Naive thymus-derived CD8-positive, alpha-beta T cell (primary cell): ENCODE measurements around the gene LRRC1. TPM values are rescaled to one million over a fixed set of nuclear protein-coding genes. Genes with fewer than 3 reads are reported as not detected.

Source experiments
- ATAC-seq, 2 donors: fragments of 150-1000 bp; cut with Tn5 transposase in 1 of 2; sonication (Bioruptor Pico), chemical (Tn5 transposase) in 1 of 2; 1 replicate in 1 of 2; 2 replicates in 1 of 2; pipeline ENCODE4 v1.10.0; 2021; ENCODE audit warnings: mild to moderate bottlenecking in 2 of 2, moderate library complexity in 2 of 2
- POLR2A ChIA-PET: fragments of 350-600 bp; sonication (Branson Sonifier 250); formaldehyde crosslinking; loops from one replicate; lab custom pipeline; 2021; ENCODE audit warnings: antibody characterized with exemption; lab: Charles Lee
- DNase-seq, 10 donors: peaks; one replicate each; pipeline versions ENCODE4 v3.0.0 to v3.0.0-alpha.2; 2020 to 2022
- H3K27ac Mint-ChIP-seq, 10 donors: one replicate each; pipeline ENCODE4 v1.8.0; 2020 to 2022; ENCODE audit warnings: mild to moderate bottlenecking in 10 of 10, mixed read lengths in 10 of 10, moderate library complexity in 4 of 10, inconsistent platforms in 1 of 10
- H3K27me3 Mint-ChIP-seq, 5 donors: one replicate each; pipeline ENCODE4 v1.8.0; 2021 to 2022; ENCODE audit warnings: mixed read lengths in 5 of 5
- H3K36me3 Mint-ChIP-seq, 3 donors: one replicate each; pipeline ENCODE4 v1.8.0; 2020 to 2022; ENCODE audit warnings: mixed read lengths in 3 of 3, mild to moderate bottlenecking in 2 of 3, inconsistent platforms in 1 of 3
- H3K4me1 Mint-ChIP-seq, 4 donors: one replicate each; pipeline ENCODE4 v1.8.0; 2021 to 2022; ENCODE audit warnings: mixed read lengths in 4 of 4
- H3K4me3 Mint-ChIP-seq, 10 donors: one replicate each; pipeline ENCODE4 v1.8.0; 2020 to 2022; ENCODE audit warnings: mild to moderate bottlenecking in 10 of 10, mixed read lengths in 10 of 10, moderate library complexity in 6 of 10, inconsistent platforms in 1 of 10
- H3K9me3 Mint-ChIP-seq, 9 donors: one replicate each; pipeline ENCODE4 v1.8.0; 2020 to 2022; ENCODE audit warnings: mixed read lengths in 9 of 9, mild to moderate bottlenecking in 3 of 9, inconsistent platforms in 1 of 9, moderate library complexity in 1 of 9
- polyA plus RNA-seq, 3 donors: library from polyadenylated mRNA; unstranded; fragments of 300-500 nt; fragmentation: Illumina TruSeq; gene quantifications; one replicate each; pipeline ENCODE4 v1.2.3, GENCODE V29; 2021
- total RNA-seq, 8 experiments: library from RNA in 2 of 8; stranded (reverse) in 2 of 8; gene quantifications; one replicate each; pipeline ENCODE4 v1.2.3 and lab custom pipeline; 2021 to 2026

LRRC1 gene
- total RNA-seq (1 to 10 TPM; 2.5 to 3.8 TPM), polyA plus RNA-seq (1 to 10 TPM in 2 of 3 donors, under 1 TPM in 1; 0.73 to 1.7 (median 1.5) TPM), total RNA-seq (lab: John Stamatoyannopoulos, UW) (2.7 to 8.6 (median 3.6) reads per million in 6 experiments)

GRCh38 chr6:53794720-53795339 is at the start of gene LRRC1:
TSS of gene LRRC1 (plus strand) at chr6:53795005. CDS start at chr6:53795257, 252 bp downstream.
- Mint-ChIP-seq H3K4me1 (peaks cover 22 to 35% (median 28%) of the 10 kb centered on the region in 4 donors), H3K4me3 (peak within 1 kb of the TSS; percentile 83 to 97 (median 95)), H3K27me3 (peaks cover 5 to 21% (median 7%) of the 10 kb centered on the region in 5 donors), H3K27ac (peak within 1 kb of the TSS; percentile 81 to 95 (median 90)), H3K9me3 (peaks cover 0 to 2% (median 0%) of the 10 kb centered on the region in 9 donors), H3K36me3 (no peaks in the 10 kb centered on the region)
- POLR2A ChIA-PET: interaction anchor here (1.1 kb wide), 2 partner anchors 143 to 250 kb away, joined by 4 to 6 read pairs; partner anchors contain the start of gene GCLC
- ATAC-seq (peak; percentile 62 to 69), DNase-seq (peak; percentile 70 to 89 (median 83))

- Mint-ChIP-seq H3K9me3 (peaks cover 0 to 3% (median 0%) of the 10 kb centered on the region in 9 donors), H3K27ac (no peak overlapping the region), H3K4me1 (peaks cover 1 to 3% (median 2%) of the 10 kb centered on the region in 4 donors), H3K36me3 (no peaks in the 10 kb centered on the region), H3K27me3 (peaks cover 0 to 3% (median 0%) of the 10 kb centered on the region in 5 donors), H3K4me3 (no peak overlapping the region)
- no peak for DNase-seq
- no peak for ATAC-seq
- POLR2A ChIA-PET: no interaction called here
These were observed 48.2 kb upstream of the LRRC1 start for GRCh38 chr6:53746442-53747103.

- Mint-ChIP-seq H3K4me1 (no peaks in the 10 kb centered on the region), H3K9me3 (no peaks in the 10 kb centered on the region), H3K4me3 (no peak overlapping the region), H3K36me3 (no peaks in the 10 kb centered on the region), H3K27me3 (peaks cover 0 to 2% (median 0%) of the 10 kb centered on the region in 5 donors), H3K27ac (no peak overlapping the region)
- ATAC-seq (no peak), DNase-seq (no peak)
- POLR2A ChIA-PET: no interaction called here
These were observed 44.7 kb upstream of the LRRC1 start for GRCh38 chr6:53750052-53750650.

GRCh38 chr6:53751417-53751816 is 43.4 kb upstream of the LRRC1 start:
- POLR2A ChIA-PET: no interaction called here
- ATAC-seq: no peak
- no peaks in the 10 kb centered on the region for H3K4me1 Mint-ChIP-seq
- peaks cover 0 to 3% (median 0%) of the 10 kb centered on the region in 5 donors for H3K27me3 Mint-ChIP-seq
- no peak for DNase-seq
- no peak overlapping the region for H3K4me3 Mint-ChIP-seq
- H3K9me3 Mint-ChIP-seq: no peaks in the 10 kb centered on the region
- no peaks in the 10 kb centered on the region for H3K36me3 Mint-ChIP-seq
- H3K27ac Mint-ChIP-seq: no peak overlapping the region

- POLR2A ChIA-PET: no interaction called here
- ATAC-seq: no peak
These were observed 42.4 kb upstream of the LRRC1 start for GRCh38 chr6:53752440-53752839.

GRCh38 chr6:53752856-53753255 is 41.9 kb upstream of the LRRC1 start:
- DNase-seq (no peak), ATAC-seq (no peak)
- no peak overlapping the region for H3K4me3 Mint-ChIP-seq
- no peak overlapping the region for H3K27ac Mint-ChIP-seq
- no peaks in the 10 kb centered on the region for H3K9me3 Mint-ChIP-seq
- POLR2A ChIA-PET: no interaction called here
- H3K27me3 Mint-ChIP-seq: peaks cover 0 to 3% (median 0%) of the 10 kb centered on the region in 5 donors
- H3K4me1 Mint-ChIP-seq: no peaks in the 10 kb centered on the region
- no peaks in the 10 kb centered on the region for H3K36me3 Mint-ChIP-seq

More at GRCh38 chr6:53752440-53752839, 42.4 kb upstream of the LRRC1 start:
- DNase-seq: no peak
- H3K9me3 Mint-ChIP-seq: no peaks in the 10 kb centered on the region
- H3K36me3 Mint-ChIP-seq: no peaks in the 10 kb centered on the region
- no peak overlapping the region for H3K4me3 Mint-ChIP-seq
- no peak overlapping the region for H3K27ac Mint-ChIP-seq
- H3K4me1 Mint-ChIP-seq: no peaks in the 10 kb centered on the region
- H3K27me3 Mint-ChIP-seq: peaks cover 0 to 3% (median 0%) of the 10 kb centered on the region in 5 donors

- Mint-ChIP-seq H3K27ac (no peak overlapping the region), H3K9me3 (no peaks in the 10 kb centered on the region), H3K4me1 (no peaks in the 10 kb centered on the region), H3K27me3 (peaks cover 0 to 3% (median 0%) of the 10 kb centered on the region in 5 donors), H3K36me3 (no peaks in the 10 kb centered on the region), H3K4me3 (no peak overlapping the region)
- DNase-seq: no peak
- POLR2A ChIA-PET: no interaction called here
- ATAC-seq: no peak
These were observed 40.5 kb upstream of the LRRC1 start for GRCh38 chr6:53754330-53754729.

- Mint-ChIP-seq H3K4me1 (no peaks in the 10 kb centered on the region), H3K4me3 (no peak overlapping the region), H3K36me3 (no peaks in the 10 kb centered on the region), H3K27ac (no peak overlapping the region), H3K9me3 (no peaks in the 10 kb centered on the region), H3K27me3 (peaks cover 0 to 3% (median 0%) of the 10 kb centered on the region in 5 donors)
- no peak for DNase-seq
- POLR2A ChIA-PET: no interaction called here
- ATAC-seq: no peak
These were observed 38.4 kb upstream of the LRRC1 start for GRCh38 chr6:53756396-53756795.

GRCh38 chr6:53758496-53758895 is 36.3 kb upstream of the LRRC1 start:
- ATAC-seq (no peak), DNase-seq (no peak)
- Mint-ChIP-seq H3K36me3 (no peaks in the 10 kb centered on the region), H3K27ac (no peak overlapping the region), H3K27me3 (peaks cover 0 to 6% (median 3%) of the 10 kb centered on the region in 5 donors), H3K4me1 (no peaks in the 10 kb centered on the region), H3K9me3 (no peaks in the 10 kb centered on the region), H3K4me3 (no peak overlapping the region)
- POLR2A ChIA-PET: no interaction called here

GRCh38 chr6:53761036-53761435 is 33.8 kb upstream of the LRRC1 start:
- ATAC-seq: no peak
- H3K27ac Mint-ChIP-seq: no peak overlapping the region
- peaks cover 0 to 1% (median 0%) of the 10 kb centered on the region in 4 donors for H3K4me1 Mint-ChIP-seq
- H3K9me3 Mint-ChIP-seq: peaks cover 0 to 4% (median 0%) of the 10 kb centered on the region in 9 donors
- H3K27me3 Mint-ChIP-seq: peaks cover 3 to 15% (median 11%) of the 10 kb centered on the region in 5 donors
- H3K4me3 Mint-ChIP-seq: no peak overlapping the region
- no peak for DNase-seq
- POLR2A ChIA-PET: no interaction called here
- H3K36me3 Mint-ChIP-seq: no peaks in the 10 kb centered on the region

- DNase-seq (no peak), ATAC-seq (no peak)
- Mint-ChIP-seq H3K4me1 (peaks cover 0 to 3% (median 0%) of the 10 kb centered on the region in 4 donors), H3K36me3 (peaks cover 0 to 3% (median 0%) of the 10 kb centered on the region in 3 donors), H3K27ac (no peak overlapping the region), H3K27me3 (peaks cover 9 to 22% (median 17%) of the 10 kb centered on the region in 5 donors), H3K4me3 (no peak overlapping the region), H3K9me3 (peaks cover 0 to 5% (median 0%) of the 10 kb centered on the region in 9 donors)
- POLR2A ChIA-PET: no interaction called here
These were observed 29.5 kb upstream of the LRRC1 start for GRCh38 chr6:53765270-53765669.

- Mint-ChIP-seq H3K27me3 (peaks cover 9 to 22% (median 17%) of the 10 kb centered on the region in 5 donors), H3K9me3 (peaks cover 0 to 5% (median 0%) of the 10 kb centered on the region in 9 donors), H3K4me1 (peaks cover 0 to 3% (median 0%) of the 10 kb centered on the region in 4 donors), H3K27ac (no peak overlapping the region), H3K36me3 (peaks cover 0 to 3% (median 0%) of the 10 kb centered on the region in 3 donors), H3K4me3 (no peak overlapping the region)
- DNase-seq (no peak), ATAC-seq (no peak)
- POLR2A ChIA-PET: no interaction called here
These were observed 27.9 kb upstream of the LRRC1 start for GRCh38 chr6:53766930-53767329.
